Stomach (tissue), 9 donors: ENCODE results near the gene AUTS2. TPM values are rescaled to one million over a fixed set of nuclear protein-coding genes. Genes with fewer than 3 reads are reported as not detected.

ENCODE experiments used
- DNase-seq, 2 donors: peaks; one replicate each; pipeline versions ENCODE4 v3.0.0 to v3.0.0-alpha.2; 2013 to 2019
- H3K27ac ChIP-seq, 5 donors: fragments of 200-600 bp in 4 of 5; sonication (generic) in 4 of 5; one replicate each; pipeline ENCODE4 v1.5.1; 2013 to 2019; ENCODE audit warnings: mild to moderate bottlenecking in 1 of 5, moderate library complexity in 1 of 5
- H3K27me3 ChIP-seq, 3 donors: fragments of 200-600 bp; sonication (generic); one replicate each; pipeline ENCODE4 v1.5.1; 2017 to 2019; ENCODE audit warnings: mixed run types in 1 of 3
- H3K36me3 ChIP-seq, 4 donors: fragments of 200-600 bp; sonication (generic); 1 replicate in 3 of 4; 2 replicates in 1 of 4; pipeline ENCODE4 v1.5.1; 2016 to 2019
- H3K4me1 ChIP-seq, 4 donors: fragments of 200-600 bp; sonication (generic); one replicate each; pipeline ENCODE4 v1.5.1; 2016 to 2019
- H3K4me3 ChIP-seq, 4 donors: fragments of 200-600 bp; sonication (generic) in 3 of 4; one replicate each; pipeline ENCODE4 v1.5.1; 2016 to 2019; ENCODE audit warnings: mild to moderate bottlenecking in 1 of 4
- H3K9me3 ChIP-seq, 4 donors: fragments of 200-600 bp; sonication (generic); one replicate each; pipeline ENCODE4 v1.5.1; 2016 to 2019
- CTCF ChIP-seq, 7 experiments: fragments of 450-650 bp in 4 of 7; fragments of 200-600 bp in 3 of 7; sonication (generic) in 3 of 7; IDR thresholded peaks; one replicate each; pipeline ENCODE4 v1.5.1; 2016 to 2019; ENCODE audit warnings: antibody characterized with exemption in 7 of 7, control low read depth in 2 of 7, mild to moderate bottlenecking in 1 of 7
- EP300 ChIP-seq: sonication (generic); formaldehyde crosslinking; IDR thresholded peaks from one replicate; pipeline ENCODE4 v1.6.1; 2017; ENCODE audit warnings: antibody characterized with exemption
- POLR2A ChIP-seq, 4 donors: fragments of 450-650 bp; IDR thresholded peaks; one replicate each; pipeline ENCODE4 v1.6.1; 2016; ENCODE audit warnings: antibody characterized with exemption in 4 of 4, control low read depth in 2 of 4, mild to moderate bottlenecking in 1 of 4, moderate library complexity in 1 of 4
- POLR2AphosphoS5 ChIP-seq, 3 donors: sonication (generic); formaldehyde crosslinking; IDR thresholded peaks; one replicate each; pipeline ENCODE4 v1.6.1; 2016; ENCODE audit warnings: antibody characterized with exemption in 3 of 3
- WGBS, 5 donors: extraction: QIAGEN DNeasy Blood & Tissue Kit in 3 of 5; methylation state at CpG; one replicate each; pipeline versions ENCODE4 v1.1.5 to v1.1.7; 2013 to 2018; 5-methylcytosine and 5-hydroxymethylcytosine counted together
- intact Hi-C: fragments of 100-400 bp; cut with DNase I; formaldehyde crosslinking; loops from one replicate; pipeline ENCODE4 v1.15.1; 2023; ENCODE audit warnings: low total_unique reads
- polyA plus RNA-seq, 3 donors: library from polyadenylated mRNA; stranded (reverse); fragments of 200-250 nt; gene quantifications; one replicate each; pipeline ENCODE4 v1.2.3, GENCODE V29; 2013
- total RNA-seq, 5 donors: library from RNA; depleted of rRNA; stranded (reverse); fragments of >200 nt; gene quantifications; one replicate each; pipeline versions ENCODE4 v1.1.0 to v1.2.3, GENCODE V29; 2014 to 2016
- donor health status: healthy with polysubstance abuse.
- donor health status: Bipolar disorder and iron deficiency.
- donor health status: healthy.

Gene AUTS2
- total and polyA plus RNA-seq, 8 donors, result 3.8 to 90.3 (median 38.1) TPM

GRCh38 chr7:69811476-69812308 lies 213.4 kb downstream of the AUTS2 start:
- no peaks in the 10 kb centered on the region for H3K27me3 ChIP-seq
- H3K9me3 ChIP-seq, result no peaks in the 10 kb centered on the region
- H3K4me1 ChIP-seq, result peaks cover 0 to 15% (median 5%) of the 10 kb centered on the region in 4 donors
- TF ChIP-seq EP300, result no peak
- TF ChIP-seq POLR2AphosphoS5 (IDR thresholded peaks at IDR 0.05), result no peak
- TF ChIP-seq CTCF (IDR thresholded peaks at IDR 0.05), result no peak
- TF ChIP-seq POLR2A (IDR thresholded peaks at IDR 0.05), result no peak
- no peaks in the 10 kb centered on the region for H3K36me3 ChIP-seq
- H3K27ac ChIP-seq, result no peak overlapping the region
- no peak overlapping the region for H3K4me3 ChIP-seq
- WGBS, 5 donors, result 64 to 76% (median 73%) methylated on average over 7 of the region's 7 CpGs
- intact Hi-C loops, result no loop called here
- no peak for DNase-seq

GRCh38 chr7:69812756-69813155 lies 214.5 kb downstream of the AUTS2 start:
- no peak for DNase-seq
- Histone ChIP-seq H3K4me3 (no peak overlapping the region), H3K27ac (no peak overlapping the region), H3K27me3 (no peaks in the 10 kb centered on the region), H3K9me3 (no peaks in the 10 kb centered on the region), H3K4me1 (peaks cover 0 to 20% (median 5%) of the 10 kb centered on the region in 4 donors), H3K36me3 (no peaks in the 10 kb centered on the region)
- intact Hi-C loops, result no loop called here
- no peak for TF ChIP-seq EP300
- 62 to 84% (median 78%) methylated on average over 1 of the region's 1 CpG for WGBS, 5 donors

GRCh38 chr7:69813637-69814240 lies 215.5 kb downstream of the AUTS2 start:
- Histone ChIP-seq H3K4me3 (no peak overlapping the region), H3K27ac (no peak overlapping the region), H3K27me3 (no peaks in the 10 kb centered on the region), H3K4me1 (peaks cover 0 to 20% (median 5%) of the 10 kb centered on the region in 4 donors), H3K36me3 (no peaks in the 10 kb centered on the region), H3K9me3 (no peaks in the 10 kb centered on the region)
- DNase-seq, result no peak
- intact Hi-C loops, result no loop called here
- TF ChIP-seq CTCF (IDR thresholded peaks at IDR 0.05) (no peak), POLR2AphosphoS5 (IDR thresholded peaks at IDR 0.05) (no peak), EP300 (no peak), POLR2A (IDR thresholded peaks at IDR 0.05) (no peak)

GRCh38 chr7:69814421-69814962 lies 216.2 kb downstream of the AUTS2 start:
- H3K27me3 ChIP-seq, result no peaks in the 10 kb centered on the region
- H3K27ac ChIP-seq, result no peak overlapping the region
- intact Hi-C loops, result no loop called here
- peak in 1 of 2 donors; percentile 33 for DNase-seq
- H3K36me3 ChIP-seq, result no peaks in the 10 kb centered on the region
- no peaks in the 10 kb centered on the region for H3K9me3 ChIP-seq
- TF ChIP-seq POLR2AphosphoS5 (IDR thresholded peaks at IDR 0.05), result no peak
- no peak for TF ChIP-seq CTCF (IDR thresholded peaks at IDR 0.05)
- no peak for TF ChIP-seq POLR2A (IDR thresholded peaks at IDR 0.05)
- no peak for TF ChIP-seq EP300
- WGBS, 5 donors, result 66 to 83% (median 74%) methylated on average over 13 to 14 of the region's 14 CpGs
- H3K4me1 ChIP-seq, result peaks cover 0 to 20% (median 5%) of the 10 kb centered on the region in 4 donors
- no peak overlapping the region for H3K4me3 ChIP-seq
